Measurements from ENCODE around the gene PDYN.

PDYN gene

DNA sequence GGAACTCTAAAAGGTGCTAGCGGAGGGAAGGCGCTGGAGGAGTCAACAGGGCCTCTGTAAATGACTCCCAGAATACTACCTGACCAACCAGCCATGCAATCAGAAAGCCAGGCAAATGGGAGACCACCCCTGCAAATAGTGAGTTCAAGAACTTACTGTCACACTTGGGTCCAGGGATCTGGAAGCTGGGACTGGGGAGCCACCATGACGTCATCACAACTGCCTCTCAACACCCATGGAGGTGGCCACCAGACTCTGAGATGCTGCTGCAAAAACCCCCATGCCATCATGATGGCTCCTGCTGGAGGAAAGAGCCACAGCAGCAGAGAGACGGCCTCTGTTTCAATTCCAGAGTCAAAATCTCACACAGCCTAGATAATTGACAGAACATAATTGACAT is 8.5 kb upstream of the PDYN start:
- Mint-ChIP-seq H3K36me3 (no peaks in the 10 kb centered on the region), H3K4me1 (ENCODE audit: low read depth) (no peaks in the 10 kb centered on the region), H3K27ac (no peak overlapping the region), H3K27me3 (peaks cover 22% of the 10 kb centered on the region), H3K4me3 (no peak overlapping the region), H3K9me3 (ENCODE audit: low read depth) (no peaks in the 10 kb centered on the region)

- H3K36me3 Mint-ChIP-seq = no peaks in the 10 kb centered on the region
- no peaks in the 10 kb centered on the region for H3K4me1 Mint-ChIP-seq (ENCODE audit: low read depth)
- no peaks in the 10 kb centered on the region for H3K9me3 Mint-ChIP-seq (ENCODE audit: low read depth)
- H3K27me3 Mint-ChIP-seq = peaks cover 23% of the 10 kb centered on the region
- H3K4me3 Mint-ChIP-seq = no peak overlapping the region
- no peak overlapping the region for H3K27ac Mint-ChIP-seq
These were observed 7.3 kb upstream of the PDYN start for GRCh38 chr20:2001119-2001518.

DNA sequence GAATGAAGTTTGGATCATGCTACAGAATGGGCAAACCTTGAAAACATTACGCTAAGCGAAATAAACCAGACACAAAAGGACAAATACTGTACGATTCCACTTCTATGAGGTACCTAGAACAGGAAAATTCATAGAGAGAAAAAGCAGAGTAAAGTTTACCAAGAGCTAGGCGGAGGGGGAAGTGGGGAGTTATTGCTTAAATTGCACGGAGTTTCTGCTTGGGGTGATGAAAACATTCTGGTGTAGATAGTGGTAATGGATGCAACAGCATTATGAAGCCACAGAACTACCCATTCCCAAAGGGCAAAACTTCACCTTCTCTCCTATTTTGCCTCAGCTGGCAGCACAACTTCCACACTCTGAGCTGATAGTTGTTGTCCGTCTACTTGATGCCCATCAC is 6.4 kb upstream of the PDYN start:
- Mint-ChIP-seq H3K27ac (no peak overlapping the region), H3K27me3 (peaks cover 23% of the 10 kb centered on the region)

DNA sequence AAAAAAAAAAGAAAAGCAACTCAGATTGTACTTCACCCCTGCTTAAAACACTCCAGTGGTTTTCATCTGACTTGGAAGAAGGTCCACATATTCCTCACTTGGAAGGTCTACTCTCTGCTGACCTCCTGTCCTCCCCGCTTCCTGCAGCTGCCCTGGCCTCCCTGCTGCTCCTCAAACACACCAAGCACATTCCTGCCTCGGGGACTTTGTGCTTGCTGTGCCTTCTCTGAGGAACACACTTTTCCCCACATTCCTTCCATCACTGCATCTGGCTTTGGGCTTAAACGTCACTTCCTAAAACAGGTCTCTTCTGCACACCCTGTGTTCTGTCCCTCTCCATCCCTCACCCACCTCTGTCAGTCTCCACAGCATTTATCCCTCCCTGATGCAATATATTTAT is 4.9 kb upstream of the PDYN start:
- H3K36me3 Mint-ChIP-seq = no peaks in the 10 kb centered on the region
- H3K4me3 Mint-ChIP-seq = no peak overlapping the region
- peaks cover 26% of the 10 kb centered on the region for H3K27me3 Mint-ChIP-seq
- no peak overlapping the region for H3K27ac Mint-ChIP-seq
- no peaks in the 10 kb centered on the region for H3K4me1 Mint-ChIP-seq (ENCODE audit: low read depth)
- H3K9me3 Mint-ChIP-seq (ENCODE audit: low read depth) = no peaks in the 10 kb centered on the region

More for the DNA sequence above, 6.4 kb upstream of the PDYN start:
- H3K9me3 Mint-ChIP-seq (ENCODE audit: low read depth) = no peaks in the 10 kb centered on the region
- no peaks in the 10 kb centered on the region for H3K36me3 Mint-ChIP-seq
- no peaks in the 10 kb centered on the region for H3K4me1 Mint-ChIP-seq (ENCODE audit: low read depth)
- no peak overlapping the region for H3K4me3 Mint-ChIP-seq

GRCh38 chr20:1998193-1998520 is 4.3 kb upstream of the PDYN start:
- Mint-ChIP-seq H3K4me1 (ENCODE audit: low read depth) (no peaks in the 10 kb centered on the region), H3K27ac (no peak overlapping the region), H3K9me3 (ENCODE audit: low read depth) (no peaks in the 10 kb centered on the region), H3K27me3 (peaks cover 29% of the 10 kb centered on the region), H3K4me3 (no peak overlapping the region), H3K36me3 (no peaks in the 10 kb centered on the region)

DNA sequence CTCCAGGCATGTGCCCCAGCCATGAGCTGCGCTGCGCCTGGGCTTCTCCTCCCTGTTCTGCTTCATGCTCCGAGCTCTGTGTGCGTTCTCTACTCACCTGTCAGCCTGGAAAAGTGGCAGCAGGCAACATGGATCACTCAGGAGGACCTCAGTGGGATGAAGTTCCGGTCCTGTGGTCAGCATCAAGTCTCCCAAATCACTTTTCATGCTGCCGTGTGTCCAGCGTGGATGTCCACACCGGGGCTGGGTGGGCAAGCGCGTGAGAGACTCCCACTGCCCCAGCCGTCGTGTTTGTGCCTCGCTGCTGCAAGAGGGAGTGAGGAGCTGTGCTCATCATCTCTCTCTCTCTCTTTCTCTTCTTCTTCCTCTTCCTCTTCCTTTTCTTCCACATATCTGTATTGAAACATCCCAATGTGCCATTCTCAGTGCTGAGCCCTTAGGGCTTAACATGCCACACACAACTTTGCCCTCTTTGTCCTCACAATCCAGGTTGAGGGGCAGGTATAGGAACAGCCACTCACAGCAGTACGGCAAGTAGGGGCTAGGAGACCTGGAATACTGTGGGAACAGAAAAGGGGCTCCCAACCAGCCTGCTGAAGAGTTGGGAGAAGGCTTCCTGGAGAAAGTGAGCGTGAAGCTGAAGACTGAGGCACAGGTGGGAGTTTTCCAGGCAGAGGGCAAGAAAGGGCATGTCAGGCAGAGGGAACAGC is 3.8 kb upstream of the PDYN start:
- Mint-ChIP-seq H3K4me1 (ENCODE audit: low read depth) (no peaks in the 10 kb centered on the region), H3K27ac (no peak overlapping the region), H3K4me3 (no peak overlapping the region), H3K36me3 (no peaks in the 10 kb centered on the region), H3K27me3 (peaks cover 30% of the 10 kb centered on the region), H3K9me3 (ENCODE audit: low read depth) (no peaks in the 10 kb centered on the region)

DNA sequence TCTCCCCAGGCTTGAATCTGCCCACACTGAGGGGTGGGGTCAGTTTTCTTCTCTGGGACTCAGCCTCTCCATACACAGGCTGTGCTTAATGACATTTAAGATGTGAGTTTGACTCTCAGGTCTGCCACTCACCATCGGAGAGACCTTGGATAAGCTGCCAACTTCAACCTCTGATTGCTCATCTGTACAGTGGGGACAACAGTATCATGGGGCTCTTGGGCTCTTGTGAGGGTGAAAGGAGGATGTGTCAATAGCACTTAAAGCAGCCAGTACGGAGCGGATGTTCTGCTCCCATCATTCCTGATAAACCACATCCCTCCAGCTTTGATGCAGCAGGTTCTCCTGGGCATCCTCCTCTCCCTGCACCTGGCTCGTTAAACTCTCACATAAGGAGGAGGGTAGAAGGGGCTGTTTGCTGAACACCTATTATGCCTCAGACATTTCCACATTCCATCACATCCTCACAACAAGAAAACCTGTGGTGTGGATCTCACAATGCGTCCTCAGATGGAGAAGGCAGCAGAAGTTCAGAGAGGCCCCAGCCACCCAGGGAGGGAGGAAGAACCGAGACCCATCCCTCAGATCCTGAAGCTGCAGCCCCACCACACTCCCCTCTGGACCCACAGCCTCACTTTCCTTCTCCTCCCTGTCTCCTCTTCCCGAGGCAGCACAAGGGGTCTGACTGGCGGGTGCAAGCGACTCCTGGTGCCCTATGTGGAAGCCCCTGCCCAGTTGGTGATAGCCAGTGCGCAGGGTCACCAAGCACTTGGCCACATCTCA is 1.9 kb upstream of the PDYN start:
- Mint-ChIP-seq H3K9me3 (ENCODE audit: low read depth) (no peaks in the 10 kb centered on the region), H3K27ac (no peak overlapping the region), H3K27me3 (peaks cover 29% of the 10 kb centered on the region), H3K36me3 (no peaks in the 10 kb centered on the region), H3K4me1 (ENCODE audit: low read depth) (no peaks in the 10 kb centered on the region), H3K4me3 (no peak overlapping the region)

DNA sequence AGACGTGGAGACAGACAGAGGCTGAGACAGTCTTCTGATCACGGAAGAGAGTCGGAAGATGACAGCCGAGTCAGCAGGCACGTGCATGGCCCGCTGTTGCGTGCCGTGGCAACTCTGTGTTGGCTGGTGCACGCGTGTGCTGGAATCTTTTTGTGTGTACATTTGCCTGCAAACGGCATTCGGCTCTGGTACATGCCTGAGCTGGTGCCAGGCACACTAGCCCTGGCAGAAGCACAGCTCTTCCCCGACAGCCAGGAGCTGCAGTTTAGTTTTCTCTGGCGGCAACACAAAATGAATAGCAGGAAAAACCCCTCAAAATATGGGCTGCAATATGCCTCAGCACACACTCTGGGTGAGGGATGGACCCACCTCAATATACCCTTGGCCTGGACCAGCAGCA is 769 bp upstream of the PDYN start:
- no peak overlapping the region for H3K27ac Mint-ChIP-seq
- H3K27me3 Mint-ChIP-seq = peaks cover 30% of the 10 kb centered on the region
- H3K4me3 Mint-ChIP-seq = no peak overlapping the region
- H3K4me1 Mint-ChIP-seq (ENCODE audit: low read depth) = no peaks in the 10 kb centered on the region
- no peaks in the 10 kb centered on the region for H3K9me3 Mint-ChIP-seq (ENCODE audit: low read depth)
- H3K36me3 Mint-ChIP-seq = no peaks in the 10 kb centered on the region

DNA sequence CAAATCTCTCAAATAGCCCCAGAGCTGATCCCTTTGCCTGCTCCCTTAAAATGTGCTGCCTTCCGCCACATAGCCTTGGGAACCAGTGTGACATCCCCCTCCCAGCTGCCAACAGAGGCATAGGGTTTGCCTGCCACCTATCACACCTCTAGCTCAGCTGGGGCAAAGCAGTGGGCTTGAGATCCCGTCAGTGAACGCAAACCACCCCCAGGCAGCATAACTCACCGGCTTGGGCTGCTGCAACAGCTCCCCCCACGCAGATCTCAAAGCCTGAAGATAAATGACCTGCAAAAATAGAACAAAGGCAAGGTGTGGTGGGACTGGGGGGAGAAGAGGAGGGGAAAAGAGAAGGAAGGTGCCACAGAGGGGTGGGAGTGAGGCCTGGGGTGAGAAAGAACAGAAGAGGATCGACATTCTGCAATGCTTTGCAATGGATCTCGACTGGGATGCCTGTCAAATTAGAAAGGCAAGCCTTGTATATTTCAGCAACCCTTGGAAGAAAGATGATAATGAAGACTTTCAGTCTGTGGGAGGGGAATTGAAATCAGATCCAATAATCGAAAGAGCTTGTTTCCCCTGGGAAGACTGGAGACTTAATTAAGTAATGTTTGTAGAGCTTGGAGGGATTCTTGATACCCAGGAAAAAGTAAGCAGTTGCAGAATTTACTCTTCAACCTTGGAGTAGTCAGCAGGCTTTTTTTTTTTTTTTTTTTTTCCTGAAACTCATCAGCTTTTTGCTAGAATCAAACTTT is 1.3 kb downstream of the PDYN start:
- H3K27me3 Mint-ChIP-seq = peaks cover 25% of the 10 kb centered on the region
- no peak overlapping the region for H3K4me3 Mint-ChIP-seq

GRCh38 chr20:1987826-1988225 is 6.0 kb downstream of the PDYN start:
- Mint-ChIP-seq H3K4me1 (ENCODE audit: low read depth) (no peaks in the 10 kb centered on the region), H3K36me3 (no peaks in the 10 kb centered on the region), H3K9me3 (ENCODE audit: low read depth) (no peaks in the 10 kb centered on the region), H3K27ac (no peak overlapping the region), H3K27me3 (peaks cover 20% of the 10 kb centered on the region), H3K4me3 (no peak overlapping the region)

More for the DNA sequence above, 1.3 kb downstream of the PDYN start:
- no peak overlapping the region for H3K27ac Mint-ChIP-seq
- no peaks in the 10 kb centered on the region for H3K4me1 Mint-ChIP-seq (ENCODE audit: low read depth)
- no peaks in the 10 kb centered on the region for H3K36me3 Mint-ChIP-seq
- no peaks in the 10 kb centered on the region for H3K9me3 Mint-ChIP-seq (ENCODE audit: low read depth)

DNA sequence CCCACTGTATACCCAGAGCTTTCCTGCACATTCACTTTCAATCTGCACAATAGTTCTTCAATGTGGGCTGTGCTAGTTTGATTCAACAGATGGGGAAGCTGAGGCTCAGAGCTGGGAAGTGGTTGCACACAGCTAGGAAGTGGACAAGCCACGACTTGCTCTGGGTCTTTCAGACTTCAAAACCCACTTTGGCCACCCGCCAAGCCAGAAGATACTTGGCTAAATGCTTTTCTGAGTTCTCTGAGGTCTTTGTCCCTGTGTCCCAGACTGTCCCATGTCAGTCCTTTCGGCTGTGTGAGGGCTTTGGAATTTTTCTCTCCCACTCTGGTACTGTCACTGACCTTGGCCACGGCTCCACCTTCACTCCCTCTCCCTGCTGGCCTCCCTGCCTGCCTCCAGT is 10.6 kb downstream of the PDYN start:
- no peak overlapping the region for H3K4me3 Mint-ChIP-seq
- H3K9me3 Mint-ChIP-seq (ENCODE audit: low read depth) = no peaks in the 10 kb centered on the region
- no peak overlapping the region for H3K27ac Mint-ChIP-seq
- H3K4me1 Mint-ChIP-seq (ENCODE audit: low read depth) = no peaks in the 10 kb centered on the region
- H3K27me3 Mint-ChIP-seq = peaks cover 17% of the 10 kb centered on the region
- no peaks in the 10 kb centered on the region for H3K36me3 Mint-ChIP-seq

- Mint-ChIP-seq H3K36me3 (no peaks in the 10 kb centered on the region), H3K4me3 (no peak overlapping the region), H3K27me3 (peaks cover 17% of the 10 kb centered on the region), H3K4me1 (ENCODE audit: low read depth) (no peaks in the 10 kb centered on the region), H3K27ac (no peak overlapping the region), H3K9me3 (ENCODE audit: low read depth) (no peaks in the 10 kb centered on the region)
These were observed 11.2 kb downstream of the PDYN start for GRCh38 chr20:1982686-1983085.

DNA sequence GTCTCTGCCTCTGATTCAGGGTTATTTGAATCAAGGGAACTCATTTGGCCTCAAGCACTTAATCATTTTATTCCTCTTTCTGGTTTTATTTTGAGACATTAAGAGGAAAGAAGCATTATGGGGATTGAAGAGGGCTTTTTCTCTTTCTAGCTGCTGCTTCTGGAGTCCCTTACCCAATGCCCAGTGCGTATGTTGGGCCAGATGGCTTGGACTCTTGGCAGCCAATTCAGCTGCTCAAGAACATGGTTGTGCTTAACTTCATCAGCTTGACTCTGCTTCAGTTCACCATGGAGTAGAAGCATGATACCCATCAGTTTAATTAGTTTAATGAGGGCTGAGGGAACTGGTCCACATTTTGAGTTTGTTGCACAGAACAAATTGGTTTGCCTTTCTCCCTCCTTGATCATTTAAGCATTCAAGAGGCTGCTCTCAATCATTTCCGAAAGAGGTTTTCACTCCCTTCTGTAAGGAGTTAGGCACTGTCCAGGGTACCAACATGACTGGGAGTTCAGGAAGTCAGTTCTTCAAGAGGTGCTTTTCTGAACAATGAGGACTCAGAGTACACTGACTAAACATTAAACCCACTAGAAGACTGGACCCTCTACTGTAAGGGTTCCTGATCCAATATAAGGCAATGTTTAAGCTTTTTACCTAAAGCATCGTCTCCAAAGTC is 14.6 kb downstream of the PDYN start:
- Mint-ChIP-seq H3K36me3 (no peaks in the 10 kb centered on the region), H3K9me3 (ENCODE audit: low read depth) (no peaks in the 10 kb centered on the region), H3K27me3 (peaks cover 10% of the 10 kb centered on the region), H3K4me3 (no peak overlapping the region), H3K4me1 (ENCODE audit: low read depth) (no peaks in the 10 kb centered on the region), H3K27ac (no peak overlapping the region)

DNA sequence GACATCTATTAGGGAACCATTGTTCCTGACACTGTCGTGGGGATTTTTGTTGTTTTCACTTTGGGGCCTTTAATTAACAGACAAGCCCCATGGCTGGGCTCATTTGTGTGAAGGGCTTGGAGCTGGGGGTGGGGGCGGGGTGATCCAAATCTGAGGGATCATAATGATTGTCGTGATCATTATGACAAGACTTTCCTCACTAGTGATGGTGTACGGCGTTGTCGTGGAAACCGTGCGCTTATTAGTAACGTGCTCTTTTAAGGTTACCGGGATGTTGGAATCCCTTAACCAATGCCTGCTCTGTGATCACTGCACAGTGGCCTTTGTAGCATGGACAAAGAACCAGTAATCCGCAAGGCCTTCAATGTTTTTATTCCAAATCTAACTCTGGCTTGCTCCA is 18.6 kb downstream of the PDYN start:
- no peak overlapping the region for H3K27ac Mint-ChIP-seq
- H3K4me3 Mint-ChIP-seq = no peak overlapping the region
- H3K27me3 Mint-ChIP-seq = peaks cover 14% of the 10 kb centered on the region
- no peaks in the 10 kb centered on the region for H3K36me3 Mint-ChIP-seq
- no peaks in the 10 kb centered on the region for H3K4me1 Mint-ChIP-seq (ENCODE audit: low read depth)
- no peaks in the 10 kb centered on the region for H3K9me3 Mint-ChIP-seq (ENCODE audit: low read depth)

Data from activated naive CD8-positive, alpha-beta T cell (primary cell).